MM.1S (cell line): ENCODE measurements around the gene GSG1L.

ENCODE experiments used
- EZH2phosphoT487 ChIP-seq: fragments of 300-600 bp; sonication (generic); IDR thresholded peaks from 2 replicates; pipeline ENCODE4 v1.6.1; 2018; ENCODE audit warnings: antibody characterized with exemption, low read length
- TF ChIP-seq, protein P1 (sequence below): fragments of 300-600 bp; sonication (generic); IDR thresholded peaks from 2 replicates; pipeline ENCODE4 v1.5.1; 2016; ENCODE audit warnings: antibody characterized with exemption, low read length, mixed read lengths

DNA sequence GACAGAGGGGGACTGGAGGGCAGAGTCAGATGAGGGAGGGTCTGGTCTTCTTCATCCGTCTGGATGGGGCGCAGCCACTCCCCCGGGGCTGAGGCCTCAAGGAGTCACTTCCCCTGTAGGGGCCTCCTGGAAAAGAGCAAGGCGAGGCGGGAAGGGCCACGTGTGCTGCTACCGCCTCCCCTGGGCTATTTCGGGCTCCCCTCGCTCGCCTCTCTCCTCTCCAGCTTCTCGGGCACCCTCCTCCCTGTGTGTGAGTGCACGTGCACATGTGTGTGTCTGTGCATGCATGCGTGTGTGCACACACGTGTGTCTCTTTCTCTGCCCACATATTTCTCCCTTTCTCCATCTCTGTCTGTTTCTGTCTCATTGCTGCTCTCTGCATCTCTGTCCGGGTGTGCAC lies 10.1 kb downstream of the GSG1L start:
- no peak for TF ChIP-seq EZH2phosphoT487
- TF ChIP-seq, protein P1, sequence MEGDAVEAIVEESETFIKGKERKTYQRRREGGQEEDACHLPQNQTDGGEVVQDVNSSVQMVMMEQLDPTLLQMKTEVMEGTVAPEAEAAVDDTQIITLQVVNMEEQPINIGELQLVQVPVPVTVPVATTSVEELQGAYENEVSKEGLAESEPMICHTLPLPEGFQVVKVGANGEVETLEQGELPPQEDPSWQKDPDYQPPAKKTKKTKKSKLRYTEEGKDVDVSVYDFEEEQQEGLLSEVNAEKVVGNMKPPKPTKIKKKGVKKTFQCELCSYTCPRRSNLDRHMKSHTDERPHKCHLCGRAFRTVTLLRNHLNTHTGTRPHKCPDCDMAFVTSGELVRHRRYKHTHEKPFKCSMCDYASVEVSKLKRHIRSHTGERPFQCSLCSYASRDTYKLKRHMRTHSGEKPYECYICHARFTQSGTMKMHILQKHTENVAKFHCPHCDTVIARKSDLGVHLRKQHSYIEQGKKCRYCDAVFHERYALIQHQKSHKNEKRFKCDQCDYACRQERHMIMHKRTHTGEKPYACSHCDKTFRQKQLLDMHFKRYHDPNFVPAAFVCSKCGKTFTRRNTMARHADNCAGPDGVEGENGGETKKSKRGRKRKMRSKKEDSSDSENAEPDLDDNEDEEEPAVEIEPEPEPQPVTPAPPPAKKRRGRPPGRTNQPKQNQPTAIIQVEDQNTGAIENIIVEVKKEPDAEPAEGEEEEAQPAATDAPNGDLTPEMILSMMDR: no peak
